ENCODE data around the gene TBC1D22A.

DNA sequence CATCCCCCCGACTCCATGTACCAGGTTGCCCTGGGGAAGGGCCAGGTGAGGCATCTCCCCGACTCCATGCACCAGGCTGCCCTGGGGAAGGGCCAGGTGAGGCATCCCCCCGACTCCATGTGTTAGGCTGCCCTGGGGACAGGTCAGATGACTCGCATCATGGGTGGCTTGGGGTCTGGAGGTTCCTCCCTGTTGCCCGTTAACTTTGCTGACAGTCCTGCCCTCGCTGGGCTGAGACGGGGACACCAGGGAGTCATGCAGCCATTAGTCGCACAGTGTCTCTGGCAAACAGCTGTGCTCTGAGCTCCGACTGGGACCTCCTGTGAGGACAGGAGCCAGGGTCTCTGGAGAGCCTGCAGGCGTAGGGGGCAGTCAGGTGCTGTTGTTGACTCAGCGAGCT, 336.1 kb downstream of the TBC1D22A start:
- no peak for TF ChIP-seq POLR2A (IDR thresholded peaks at IDR 0.05; ENCODE audit: low read length)
- no peak for TF ChIP-seq GATA1 (IDR thresholded peaks at IDR 0.05; ENCODE audit: low read depth, low read length)
